ENCODE results near the gene WDR31.
A peak's percentile ranks its signal among the peaks of the same experiment; 100 is the strongest.
"Not testable (repeated sequence)": the region's sequence is repeated elsewhere in the genome, so short reads cannot be mapped to it uniquely, and the experiment has no call there.

Gene WDR31

GRCh38 chr9:113296247-113296646, 43.8 kb downstream of the WDR31 start:
- not testable (repeated sequence) for DNase-seq (ENCODE audit: low read depth)

- DNase-seq (ENCODE audit: low read depth): peak; percentile 78
Observed at GRCh38 chr9:113293285-113293878, 46.7 kb downstream of the WDR31 start.

GRCh38 chr9:113290052-113290607, 49.9 kb downstream of the WDR31 start:
- no peak for DNase-seq (ENCODE audit: low read depth)

- DNase-seq (ENCODE audit: low read depth): no peak
Observed at GRCh38 chr9:113289091-113289490, 51.0 kb downstream of the WDR31 start.

GRCh38 chr9:113281356-113281755, 58.7 kb downstream of the WDR31 start:
- no peak for DNase-seq (ENCODE audit: low read depth)

GRCh38 chr9:113278840-113279239, 61.2 kb downstream of the WDR31 start:
- no peak for DNase-seq (ENCODE audit: low read depth)

GRCh38 chr9:113275157-113276131, 64.6 kb downstream of the WDR31 start, which contains the start of the genes CDC26 and PRPF4:
TSS of gene CDC26 (minus strand) at chr9:113275572. CDS start at chr9:113272507, 3,065 bp downstream.
TSS of gene PRPF4 (plus strand) at chr9:113275658. CDS start at chr9:113275744, 86 bp downstream.
- peak; percentile 98 for DNase-seq (ENCODE audit: low read depth)

GRCh38 chr9:113274474-113275156, 65.5 kb downstream of the WDR31 start:
- DNase-seq (ENCODE audit: low read depth): peak; percentile 46

- no peak for DNase-seq (ENCODE audit: low read depth)
Observed at GRCh38 chr9:113269871-113270270, 70.2 kb downstream of the WDR31 start.

GRCh38 chr9:113269355-113269754, 70.7 kb downstream of the WDR31 start:
- no peak for DNase-seq (ENCODE audit: low read depth)

- DNase-seq (ENCODE audit: low read depth): no peak
Observed at GRCh38 chr9:113267911-113268566, 72.0 kb downstream of the WDR31 start.

- DNase-seq (ENCODE audit: low read depth): no peak
Observed at GRCh38 chr9:113266174-113266573, 73.9 kb downstream of the WDR31 start.
